HG03196 (cell line): ENCODE data around the gene SLC66A1.

ENCODE experiments used
- ATAC-seq: cut with Tn5 transposase; IDR thresholded peaks from one replicate; pipeline ENCODE4 v1.9.1; 2021; ENCODE audit not compliant: unreplicated experiment

SLC66A1 gene

GRCh38 chr1:19342062-19342750 is 30.1 kb downstream of the SLC66A1 start:
- no peak for ATAC-seq

GRCh38 chr1:19342894-19343616 is 30.9 kb downstream of the SLC66A1 start:
- no peak for ATAC-seq

- ATAC-seq = no peak
Measured at GRCh38 chr1:19343617-19344350, 31.7 kb downstream of the SLC66A1 start.

GRCh38 chr1:19344372-19344810 is 32.3 kb downstream of the SLC66A1 start:
- ATAC-seq = no peak

GRCh38 chr1:19344831-19345230 is 32.7 kb downstream of the SLC66A1 start:
- no peak for ATAC-seq

GRCh38 chr1:19345391-19345790 is 33.3 kb downstream of the SLC66A1 start:
- no peak for ATAC-seq

GRCh38 chr1:19346026-19346425 is 33.9 kb downstream of the SLC66A1 start:
- no peak for ATAC-seq

GRCh38 chr1:19347533-19348172 is 35.5 kb downstream of the SLC66A1 start:
- ATAC-seq = no peak

- no peak for ATAC-seq
Measured at GRCh38 chr1:19348441-19349198, 36.5 kb downstream of the SLC66A1 start.

GRCh38 chr1:19349999-19350398 is 37.9 kb downstream of the SLC66A1 start:
- no peak for ATAC-seq

GRCh38 chr1:19350566-19350965 is 38.4 kb downstream of the SLC66A1 start:
- ATAC-seq = no peak

- no peak for ATAC-seq
Measured at GRCh38 chr1:19351873-19352272, 39.7 kb downstream of the SLC66A1 start.

- ATAC-seq = no peak
Measured at GRCh38 chr1:19352839-19353238, 40.7 kb downstream of the SLC66A1 start.

GRCh38 chr1:19353596-19353995 is 41.5 kb downstream of the SLC66A1 start:
- ATAC-seq = no peak

- no peak for ATAC-seq
Measured at GRCh38 chr1:19354531-19354981, 42.4 kb downstream of the SLC66A1 start.

- no peak for ATAC-seq
Measured at GRCh38 chr1:19356266-19356665, 44.1 kb downstream of the SLC66A1 start.

- ATAC-seq = no peak
Measured at GRCh38 chr1:19357299-19357986, 45.3 kb downstream of the SLC66A1 start.

- ATAC-seq = no peak
Measured at GRCh38 chr1:19358710-19359109, 46.6 kb downstream of the SLC66A1 start.

GRCh38 chr1:19359357-19359756 is 47.2 kb downstream of the SLC66A1 start:
- ATAC-seq = no peak

- no peak for ATAC-seq
Measured at GRCh38 chr1:19360016-19360415, 47.9 kb downstream of the SLC66A1 start.
